ENCODE measurements around the gene UNC93A.

DNA sequence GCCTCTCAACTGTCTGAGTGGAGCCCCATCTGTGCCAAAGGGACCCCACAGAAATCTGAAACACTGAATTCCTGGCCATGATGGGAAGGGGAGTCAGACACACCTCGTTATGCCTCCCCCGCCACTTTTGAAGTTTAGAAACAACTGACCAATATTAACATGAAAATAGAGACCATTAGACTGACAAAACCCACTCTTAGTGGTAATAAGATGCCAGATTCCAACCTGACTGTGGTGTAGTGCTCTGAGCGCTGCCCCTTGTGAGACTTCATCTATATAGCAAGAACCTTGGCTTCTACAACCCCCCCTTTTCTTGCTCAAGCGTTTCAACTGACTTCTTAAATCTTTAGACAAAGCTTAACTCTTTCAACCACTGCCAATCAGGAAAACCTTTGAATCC is 46.1 kb upstream of the UNC93A start:
- TF ChIP-seq, protein P1, sequence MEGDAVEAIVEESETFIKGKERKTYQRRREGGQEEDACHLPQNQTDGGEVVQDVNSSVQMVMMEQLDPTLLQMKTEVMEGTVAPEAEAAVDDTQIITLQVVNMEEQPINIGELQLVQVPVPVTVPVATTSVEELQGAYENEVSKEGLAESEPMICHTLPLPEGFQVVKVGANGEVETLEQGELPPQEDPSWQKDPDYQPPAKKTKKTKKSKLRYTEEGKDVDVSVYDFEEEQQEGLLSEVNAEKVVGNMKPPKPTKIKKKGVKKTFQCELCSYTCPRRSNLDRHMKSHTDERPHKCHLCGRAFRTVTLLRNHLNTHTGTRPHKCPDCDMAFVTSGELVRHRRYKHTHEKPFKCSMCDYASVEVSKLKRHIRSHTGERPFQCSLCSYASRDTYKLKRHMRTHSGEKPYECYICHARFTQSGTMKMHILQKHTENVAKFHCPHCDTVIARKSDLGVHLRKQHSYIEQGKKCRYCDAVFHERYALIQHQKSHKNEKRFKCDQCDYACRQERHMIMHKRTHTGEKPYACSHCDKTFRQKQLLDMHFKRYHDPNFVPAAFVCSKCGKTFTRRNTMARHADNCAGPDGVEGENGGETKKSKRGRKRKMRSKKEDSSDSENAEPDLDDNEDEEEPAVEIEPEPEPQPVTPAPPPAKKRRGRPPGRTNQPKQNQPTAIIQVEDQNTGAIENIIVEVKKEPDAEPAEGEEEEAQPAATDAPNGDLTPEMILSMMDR (IDR thresholded peaks at IDR 0.05), result no peak
- no peak for TF ChIP-seq POLR2A (IDR thresholded peaks at IDR 0.05)
